Trophoblast cell (in vitro differentiated cells and primary cell): ENCODE results near the gene SPEG.

Experiments
- DNase-seq, 2 donors: peaks; one replicate each; pipeline ENCODE4 v3.0.0-alpha.2; 2016
- H2AFZ ChIP-seq: 2 replicates; pipeline ENCODE4 v1.6.1; 2013; ENCODE audit warnings: low read length, moderate library complexity, mild to moderate bottlenecking; ENCODE audit not compliant: insufficient read depth, poor library complexity
- H2AK5ac ChIP-seq: 2 replicates; pipeline ENCODE4 v1.6.1; 2013; ENCODE audit warnings: mild to moderate bottlenecking, low read length
- H2BK120ac ChIP-seq: 2 replicates; pipeline ENCODE4 v1.6.1; 2013; ENCODE audit warnings: low read length, mild to moderate bottlenecking, moderate library complexity; ENCODE audit not compliant: insufficient read depth, poor library complexity
- H2BK12ac ChIP-seq: 2 replicates; pipeline ENCODE4 v1.6.1; 2013; ENCODE audit warnings: mild to moderate bottlenecking, low read length, moderate library complexity
- H2BK5ac ChIP-seq: 2 replicates; pipeline ENCODE4 v1.6.1; 2013; ENCODE audit warnings: low read length, low read depth, moderate library complexity, mild to moderate bottlenecking; ENCODE audit not compliant: poor library complexity
- H3K14ac ChIP-seq: 2 replicates; pipeline ENCODE4 v1.6.1; 2013; ENCODE audit warnings: mild to moderate bottlenecking, low read length
- H3K18ac ChIP-seq: 2 replicates; pipeline ENCODE4 v1.6.1; 2013; ENCODE audit warnings: mild to moderate bottlenecking, low read length
- H3K23ac ChIP-seq: 2 replicates; pipeline ENCODE4 v1.6.1; 2013; ENCODE audit warnings: low read length
- H3K27ac ChIP-seq: 2 replicates; pipeline ENCODE4 v1.5.1; 2013; ENCODE audit warnings: low read depth, mild to moderate bottlenecking, inconsistent platforms, low read length, moderate library complexity
- H3K27me3 ChIP-seq: 2 replicates; pipeline ENCODE4 v1.6.1; 2013; ENCODE audit warnings: inconsistent platforms, mild to moderate bottlenecking, low read length, moderate library complexity; ENCODE audit not compliant: insufficient read depth
- H3K36me3 ChIP-seq, 2 experiments: 1 replicate in 1 of 2; 2 replicates in 1 of 2; pipeline ENCODE4 v1.6.1; 2013; ENCODE audit warnings: low read length in 2 of 2, mild to moderate bottlenecking in 2 of 2, moderate library complexity in 1 of 2; ENCODE audit not compliant: insufficient read depth in 2 of 2, control insufficient read depth in 1 of 2
- H3K4ac ChIP-seq: 2 replicates; pipeline ENCODE4 v1.6.1; 2013; ENCODE audit warnings: low read depth, mild to moderate bottlenecking, low read length, moderate library complexity
- H3K4me1 ChIP-seq, 2 experiments: 1 replicate in 1 of 2; 2 replicates in 1 of 2; pipeline ENCODE4 v1.6.1; 2013; ENCODE audit warnings: low read length in 2 of 2, mild to moderate bottlenecking in 2 of 2, moderate library complexity in 1 of 2; ENCODE audit not compliant: insufficient read depth in 2 of 2, control insufficient read depth in 1 of 2
- H3K4me2 ChIP-seq: 2 replicates; pipeline ENCODE4 v1.6.1; 2013; ENCODE audit warnings: inconsistent platforms, mild to moderate bottlenecking, low read length, moderate library complexity
- H3K4me3 ChIP-seq: 2 replicates; pipeline ENCODE4 v1.5.1; 2013; ENCODE audit warnings: mild to moderate bottlenecking, low read depth, low read length, inconsistent platforms
- H3K79me1 ChIP-seq: one replicate; pipeline ENCODE4 v1.6.1; 2013; ENCODE audit warnings: low read length
- H3K79me2 ChIP-seq: 2 replicates; pipeline ENCODE4 v1.6.1; 2013; ENCODE audit warnings: low read length, mild to moderate bottlenecking; ENCODE audit not compliant: control insufficient read depth, insufficient read depth, poor library complexity
- H3K9ac ChIP-seq: 2 replicates; pipeline ENCODE4 v1.6.1; 2013; ENCODE audit warnings: mild to moderate bottlenecking, low read length
- H3K9me3 ChIP-seq: 2 replicates; pipeline ENCODE4 v1.6.1; 2013; ENCODE audit warnings: low read depth, mild to moderate bottlenecking, control low read depth, inconsistent platforms, low read length; ENCODE audit not compliant: insufficient read depth
- H4K12ac ChIP-seq: 2 replicates; pipeline ENCODE4 v1.6.1; 2013; ENCODE audit warnings: low read depth, mild to moderate bottlenecking, low read length, moderate library complexity
- H4K8ac ChIP-seq: 2 replicates; pipeline ENCODE4 v1.6.1; 2013; ENCODE audit warnings: low read depth, mild to moderate bottlenecking, low read length, moderate library complexity
- H4K91ac ChIP-seq: one replicate; pipeline ENCODE4 v1.6.1; 2013; ENCODE audit warnings: low read depth, mild to moderate bottlenecking, low read length, moderate library complexity
- WGBS: extraction: QIAGEN DNeasy Blood & Tissue Kit; methylation state at CpG from one replicate; pipeline ENCODE4 v1.1.7; 2013; ENCODE audit warnings: missing lambda C conversion rate; ENCODE audit not compliant: insufficient read length, insufficient coverage; ENCODE audit errors: extremely low coverage; 5-methylcytosine and 5-hydroxymethylcytosine counted together

Gene SPEG

GRCh38 chr2:219421323-219421722 is 13.3 kb upstream of the SPEG start:
- Histone ChIP-seq H2AFZ (no peak overlapping the region), H4K91ac (no peak overlapping the region), H4K12ac (no peak overlapping the region), H2BK5ac (no peak overlapping the region), H3K9me3 (peaks cover 6% of the 10 kb centered on the region), H3K79me2 (no peaks in the 10 kb centered on the region), H3K4me2 (no peak overlapping the region), H3K9ac (no peak overlapping the region), H3K4me3 (no peak overlapping the region), H3K27me3 (peaks cover 11% of the 10 kb centered on the region), H2AK5ac (no peak overlapping the region), H3K4ac (no peak overlapping the region), H3K79me1 (no peaks in the 10 kb centered on the region), H3K18ac (no peak overlapping the region), H2BK12ac (no peak overlapping the region), H3K36me3 (no peaks in the 10 kb centered on the region), H2BK120ac (no peak overlapping the region), H3K27ac (no peak overlapping the region), H4K8ac (no peak overlapping the region), H3K4me1 (peaks cover 0 to 4% of the 10 kb centered on the region in 2 experiments), H3K14ac (no peak overlapping the region), H3K23ac (no peak overlapping the region)
- DNase-seq: no peak
- WGBS: no CpG with 5 or more reads among the region's 17 CpGs

GRCh38 chr2:219422952-219423534 is 11.6 kb upstream of the SPEG start:
- no peak for DNase-seq
- Histone ChIP-seq H3K27me3 (peaks cover 11% of the 10 kb centered on the region), H4K91ac (no peak overlapping the region), H3K9me3 (peaks cover 5% of the 10 kb centered on the region), H3K79me2 (no peaks in the 10 kb centered on the region), H3K9ac (no peak overlapping the region), H4K12ac (no peak overlapping the region), H2AK5ac (no peak overlapping the region), H3K27ac (no peak overlapping the region), H3K4me3 (no peak overlapping the region), H3K18ac (no peak overlapping the region), H2BK5ac (no peak overlapping the region), H3K36me3 (no peaks in the 10 kb centered on the region), H4K8ac (no peak overlapping the region), H3K4me2 (no peak overlapping the region), H3K14ac (no peak overlapping the region), H2BK12ac (no peak overlapping the region), H2AFZ (no peak overlapping the region), H3K23ac (no peak overlapping the region), H3K79me1 (no peaks in the 10 kb centered on the region), H3K4ac (no peak overlapping the region), H2BK120ac (no peak overlapping the region), H3K4me1 (peaks cover 0 to 4% of the 10 kb centered on the region in 2 experiments)
- WGBS: no CpG with 5 or more reads among the region's 8 CpGs

GRCh38 chr2:219423652-219424377 is 10.8 kb upstream of the SPEG start:
- H3K18ac ChIP-seq: no peak overlapping the region
- H2BK5ac ChIP-seq: no peak overlapping the region
- H3K4ac ChIP-seq: no peak overlapping the region
- no peak overlapping the region for H2BK12ac ChIP-seq
- H2BK120ac ChIP-seq: no peak overlapping the region
- no peaks in the 10 kb centered on the region for H3K79me1 ChIP-seq
- no peak overlapping the region for H2AK5ac ChIP-seq
- H3K9me3 ChIP-seq: peaks cover 2% of the 10 kb centered on the region
- no CpG with 5 or more reads among the region's 14 CpGs for WGBS
- no peak overlapping the region for H3K4me3 ChIP-seq
- H3K36me3 ChIP-seq: no peaks in the 10 kb centered on the region
- no peak overlapping the region for H4K91ac ChIP-seq
- no peak overlapping the region for H4K12ac ChIP-seq
- no peak for DNase-seq
- H3K27me3 ChIP-seq: peaks cover 4% of the 10 kb centered on the region
- H3K9ac ChIP-seq: no peak overlapping the region
- no peak overlapping the region for H4K8ac ChIP-seq
- H3K27ac ChIP-seq: no peak overlapping the region
- no peak overlapping the region for H2AFZ ChIP-seq
- no peaks in the 10 kb centered on the region for H3K79me2 ChIP-seq
- H3K23ac ChIP-seq: no peak overlapping the region
- no peak overlapping the region for H3K4me2 ChIP-seq
- peaks cover 0 to under 1% of the 10 kb centered on the region in 2 experiments for H3K4me1 ChIP-seq
- no peak overlapping the region for H3K14ac ChIP-seq

- H3K79me1 ChIP-seq: no peaks in the 10 kb centered on the region
- H3K36me3 ChIP-seq: no peaks in the 10 kb centered on the region
- H3K4me2 ChIP-seq: no peak overlapping the region
- H3K9ac ChIP-seq: no peak overlapping the region
- H3K27me3 ChIP-seq: no peaks in the 10 kb centered on the region
- no peak overlapping the region for H2BK5ac ChIP-seq
- no peak overlapping the region for H2AK5ac ChIP-seq
- no peak overlapping the region for H3K14ac ChIP-seq
- WGBS: no CpG with 5 or more reads among the region's 8 CpGs
- peaks cover 2% of the 10 kb centered on the region for H3K9me3 ChIP-seq
- DNase-seq: no peak
- H3K4me1 ChIP-seq: peaks cover 0 to 2% of the 10 kb centered on the region in 2 experiments
- no peak overlapping the region for H2BK12ac ChIP-seq
- H4K8ac ChIP-seq: no peak overlapping the region
- H2AFZ ChIP-seq: no peak overlapping the region
- H4K12ac ChIP-seq: no peak overlapping the region
- no peak overlapping the region for H4K91ac ChIP-seq
- no peak overlapping the region for H3K23ac ChIP-seq
- no peak overlapping the region for H3K4ac ChIP-seq
- no peak overlapping the region for H3K4me3 ChIP-seq
- H3K79me2 ChIP-seq: no peaks in the 10 kb centered on the region
- no peak overlapping the region for H2BK120ac ChIP-seq
- no peak overlapping the region for H3K18ac ChIP-seq
- no peak overlapping the region for H3K27ac ChIP-seq
These were observed 9.2 kb upstream of the SPEG start for GRCh38 chr2:219425238-219426067.
